Thyroid gland (tissue), 4 donors: ENCODE data around the gene TRIM72.

Experiments
- POLR2A ChIP-seq, 2 donors: fragments of 450-650 bp; IDR thresholded peaks; one replicate each; pipeline ENCODE4 v1.6.1; 2017; ENCODE audit warnings: antibody characterized with exemption in 2 of 2, mild to moderate bottlenecking in 2 of 2, moderate library complexity in 1 of 2
- TF ChIP-seq, protein P1 (sequence below), 6 experiments: fragments of 200-600 bp in 3 of 6; fragments of 450-650 bp in 3 of 6; sonication (generic) in 3 of 6; IDR thresholded peaks; one replicate each; pipeline ENCODE4 v1.5.1; 2016 to 2019; ENCODE audit warnings: antibody characterized with exemption in 6 of 6, mild to moderate bottlenecking in 2 of 6, inconsistent platforms in 1 of 6, moderate library complexity in 1 of 6

DNA sequence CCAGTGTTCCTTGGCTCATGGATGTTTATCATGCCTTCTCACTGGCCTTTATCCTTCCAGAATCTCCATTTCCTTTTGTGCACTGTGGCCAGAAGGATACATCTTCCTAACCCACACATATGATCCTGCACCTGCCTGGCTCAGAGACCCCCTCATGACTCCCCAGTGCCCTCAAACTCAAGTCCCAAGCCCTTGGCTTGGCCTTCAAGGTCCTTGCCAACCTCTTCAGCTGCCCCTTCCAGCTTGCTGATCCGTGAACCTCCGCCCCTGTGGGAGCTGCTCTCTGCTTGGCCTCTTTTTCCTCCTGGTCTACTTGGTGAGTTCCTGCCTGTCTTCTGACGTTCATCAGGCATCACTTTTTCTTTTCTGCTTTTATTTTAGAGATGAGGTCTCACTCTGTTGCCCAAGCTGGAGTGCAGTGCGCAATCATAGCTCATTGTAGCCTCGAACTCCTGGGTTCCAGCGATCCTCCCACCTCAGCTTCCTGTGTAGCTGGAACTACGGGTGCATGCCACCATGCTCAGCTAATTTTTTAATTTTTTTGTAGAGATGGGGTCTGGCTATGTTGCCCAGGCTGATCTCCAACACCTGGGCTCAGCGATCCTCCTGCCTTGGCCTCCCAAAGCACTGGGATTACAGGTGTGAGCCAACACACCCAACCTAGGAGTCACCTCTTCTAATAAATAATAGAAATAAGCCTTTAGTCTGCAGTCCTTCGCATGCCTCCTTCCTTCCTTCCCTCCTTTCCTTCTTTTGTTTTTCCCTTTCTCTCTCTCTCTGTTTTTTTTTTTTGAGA is 8.8 kb upstream of the TRIM72 start:
- TF ChIP-seq, protein P1, sequence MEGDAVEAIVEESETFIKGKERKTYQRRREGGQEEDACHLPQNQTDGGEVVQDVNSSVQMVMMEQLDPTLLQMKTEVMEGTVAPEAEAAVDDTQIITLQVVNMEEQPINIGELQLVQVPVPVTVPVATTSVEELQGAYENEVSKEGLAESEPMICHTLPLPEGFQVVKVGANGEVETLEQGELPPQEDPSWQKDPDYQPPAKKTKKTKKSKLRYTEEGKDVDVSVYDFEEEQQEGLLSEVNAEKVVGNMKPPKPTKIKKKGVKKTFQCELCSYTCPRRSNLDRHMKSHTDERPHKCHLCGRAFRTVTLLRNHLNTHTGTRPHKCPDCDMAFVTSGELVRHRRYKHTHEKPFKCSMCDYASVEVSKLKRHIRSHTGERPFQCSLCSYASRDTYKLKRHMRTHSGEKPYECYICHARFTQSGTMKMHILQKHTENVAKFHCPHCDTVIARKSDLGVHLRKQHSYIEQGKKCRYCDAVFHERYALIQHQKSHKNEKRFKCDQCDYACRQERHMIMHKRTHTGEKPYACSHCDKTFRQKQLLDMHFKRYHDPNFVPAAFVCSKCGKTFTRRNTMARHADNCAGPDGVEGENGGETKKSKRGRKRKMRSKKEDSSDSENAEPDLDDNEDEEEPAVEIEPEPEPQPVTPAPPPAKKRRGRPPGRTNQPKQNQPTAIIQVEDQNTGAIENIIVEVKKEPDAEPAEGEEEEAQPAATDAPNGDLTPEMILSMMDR (IDR thresholded peaks at IDR 0.05) = no peak
- TF ChIP-seq POLR2A (IDR thresholded peaks at IDR 0.05) = no peak
